Measurements from ENCODE around the gene ITGAV.

Gene ITGAV

DNA sequence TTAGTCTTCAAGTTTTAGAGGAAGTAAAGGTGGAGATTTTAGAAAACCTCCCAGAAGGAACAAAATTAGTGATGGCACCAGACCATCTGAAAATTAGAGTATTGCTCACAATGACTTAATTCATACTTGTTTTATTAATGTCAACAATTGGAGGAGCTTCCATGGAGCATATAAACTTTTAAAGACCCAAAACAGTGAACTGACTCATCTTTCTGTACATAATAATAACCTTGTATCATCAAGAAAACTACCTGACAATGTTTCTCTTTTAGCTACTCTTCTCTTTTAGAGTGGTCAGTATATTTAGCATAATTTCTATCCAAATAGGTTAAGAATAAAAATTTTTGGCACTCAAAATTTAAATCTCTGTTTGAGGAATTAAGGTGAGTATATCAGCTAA, 7.2 kb upstream of the ITGAV start (continued):
- TF ChIP-seq ZNF148 (tag by site-specific recombination; IDR thresholded peaks at IDR 0.05; ENCODE audit: borderline replicate concordance): no peak
- TF ChIP-seq ZNF707 (tag by site-specific recombination; IDR thresholded peaks at IDR 0.05): no peak
- no peak for TF ChIP-seq ZNF221 (tag by site-specific recombination; IDR thresholded peaks at IDR 0.05; ENCODE audit: borderline replicate concordance)
- TF ChIP-seq ZNF768 (tag by site-specific recombination; IDR thresholded peaks at IDR 0.05): no peak
- TF ChIP-seq, protein P1, sequence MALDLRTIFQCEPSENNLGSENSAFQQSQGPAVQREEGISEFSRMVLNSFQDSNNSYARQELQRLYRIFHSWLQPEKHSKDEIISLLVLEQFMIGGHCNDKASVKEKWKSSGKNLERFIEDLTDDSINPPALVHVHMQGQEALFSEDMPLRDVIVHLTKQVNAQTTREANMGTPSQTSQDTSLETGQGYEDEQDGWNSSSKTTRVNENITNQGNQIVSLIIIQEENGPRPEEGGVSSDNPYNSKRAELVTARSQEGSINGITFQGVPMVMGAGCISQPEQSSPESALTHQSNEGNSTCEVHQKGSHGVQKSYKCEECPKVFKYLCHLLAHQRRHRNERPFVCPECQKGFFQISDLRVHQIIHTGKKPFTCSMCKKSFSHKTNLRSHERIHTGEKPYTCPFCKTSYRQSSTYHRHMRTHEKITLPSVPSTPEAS (tag by site-specific recombination; IDR thresholded peaks at IDR 0.05): no peak

DNA sequence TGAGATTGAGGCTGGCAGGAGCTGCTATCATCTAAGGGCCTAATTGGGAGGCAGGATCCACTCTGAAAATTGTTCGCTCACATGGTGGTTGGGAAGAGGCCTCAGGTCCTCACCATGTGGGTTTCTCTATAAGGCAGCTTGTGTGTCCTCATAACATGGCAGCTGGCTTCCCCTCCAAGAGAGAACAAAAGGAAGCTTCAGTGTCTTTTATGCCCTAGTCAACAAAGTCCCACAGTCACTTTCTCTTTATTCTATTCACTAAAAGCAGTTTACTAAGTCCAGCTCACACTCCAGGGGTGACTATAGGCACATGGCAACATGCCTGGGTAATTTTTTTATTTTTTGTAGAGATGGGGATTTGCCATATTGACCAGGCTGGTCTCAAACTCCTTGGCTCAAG, 5.8 kb upstream of the ITGAV start:
- ChIA-PET POLR2A (interaction anchor here (1.2 kb wide), 1 partner anchor 99 kb away, joined by 4 read pairs; no protein-coding TSS in a partner anchor), CTCF (interaction anchor here (0.6 to 0.7 kb wide), 4 partner anchors 14 to 81 kb away, joined by 3 read pairs; no protein-coding TSS in a partner anchor)
- Histone ChIP-seq H3K4me3 (ENCODE audit: low read depth, low read length) (no peak overlapping the region), H3K9me3 (ENCODE audit: control insufficient read depth, insufficient read depth, low read depth, low read length) (no peaks in the 10 kb centered on the region), H3K4me1 (ENCODE audit: control insufficient read depth, insufficient read depth, low read length) (0 out of 2 replicates have a peak, but pooled peaks cover 2% of the 10 kb centered on the region), H3K36me3 (ENCODE audit: control insufficient read depth in 2 of 2, insufficient read depth in 1 of 2, low read length in 2 of 2) (no peaks in the 10 kb centered on the region), H3K27ac (ENCODE audit: extremely low read depth, low read depth, low read length) (no peak overlapping the region)
- TF ChIP-seq ZBTB7A (tag by site-specific recombination; IDR thresholded peaks at IDR 0.05; ENCODE audit: low read depth) (no peak), ZNF626 (tag by site-specific recombination; IDR thresholded peaks at IDR 0.05) (no peak), ZBTB8A (tag by site-specific recombination; IDR thresholded peaks at IDR 0.05) (no peak), INSM2 (tag by site-specific recombination; IDR thresholded peaks at IDR 0.05) (no peak), ZNF677 (tag by site-specific recombination; IDR thresholded peaks at IDR 0.05) (no peak), ZNF280D (tag by site-specific recombination; IDR thresholded peaks at IDR 0.05) (no peak), ZNF561 (tag by site-specific recombination; IDR thresholded peaks at IDR 0.05; ENCODE audit: borderline replicate concordance) (no peak), TRIM28 (IDR thresholded peaks at IDR 0.05; ENCODE audit: borderline replicate concordance, low read length) (no peak), KLF10 (tag by site-specific recombination; IDR thresholded peaks at IDR 0.05) (no peak)

DNA sequence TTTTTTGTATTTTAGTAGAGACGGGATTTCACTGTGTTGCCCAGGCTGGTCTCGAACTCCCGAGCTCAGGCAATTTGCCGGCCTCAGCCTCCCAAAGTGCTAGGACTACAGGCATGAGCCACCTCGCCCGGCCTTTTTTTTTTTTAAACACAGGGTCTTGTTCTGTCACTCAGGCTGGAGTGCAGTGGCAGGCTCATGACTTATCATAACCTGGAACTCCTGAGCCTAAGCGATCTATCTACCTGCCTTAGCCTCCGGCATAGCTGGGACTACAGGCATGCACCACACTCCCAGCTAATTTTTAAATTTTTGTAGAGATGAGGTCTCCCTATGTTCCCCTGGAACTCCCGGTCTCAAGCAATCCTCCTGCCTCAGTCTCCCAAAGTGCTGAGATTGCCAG, 1.4 kb upstream of the ITGAV start:
- H3K4me1 ChIP-seq (ENCODE audit: control insufficient read depth, insufficient read depth, low read length): 0 out of 2 replicates have a peak, but pooled peaks cover 2% of the 10 kb centered on the region
- H3K27ac ChIP-seq (ENCODE audit: extremely low read depth, low read depth, low read length): no peak overlapping the region
- H3K4me3 ChIP-seq (ENCODE audit: low read depth, low read length): no peak overlapping the region
- POLR2A ChIA-PET: interaction anchor here (2.2 to 2.8 kb wide), 4 partner anchors 9 to 18 kb away, joined by 10 to 40 read pairs (median 28); no protein-coding TSS in a partner anchor
- CTCF ChIA-PET: no interaction called here
- no peak for TF ChIP-seq ZNF292 (tag by site-specific recombination; IDR thresholded peaks at IDR 0.05; ENCODE audit: borderline replicate concordance, low read depth)
- H3K9me3 ChIP-seq (ENCODE audit: control insufficient read depth, insufficient read depth, low read depth, low read length): no peaks in the 10 kb centered on the region
- H3K36me3 ChIP-seq (ENCODE audit: control insufficient read depth in 2 of 2, insufficient read depth in 1 of 2, low read length in 2 of 2): no peaks in the 10 kb centered on the region

Measured in HEK293 (cell line).